Muscle of leg (tissue), 11 donors: ENCODE results near the gene VKORC1. TPM values are rescaled to one million over a fixed set of nuclear protein-coding genes. Genes with fewer than 3 reads are reported as not detected.

Source experiments
- DNase-seq: peaks from one replicate; pipeline ENCODE4 v3.0.0; 2013
- H3K27ac ChIP-seq: one replicate; pipeline ENCODE4 v1.5.1; 2013; ENCODE audit warnings: mild to moderate bottlenecking, low read length, control low read depth
- H3K27me3 ChIP-seq: one replicate; pipeline ENCODE4 v1.6.1; 2013; ENCODE audit warnings: low read length; ENCODE audit not compliant: control insufficient read depth, insufficient read depth
- H3K36me3 ChIP-seq: one replicate; pipeline ENCODE4 v1.6.1; 2013; ENCODE audit warnings: low read length; ENCODE audit not compliant: control insufficient read depth, insufficient read depth
- H3K4me1 ChIP-seq: one replicate; pipeline ENCODE4 v1.6.1; 2013; ENCODE audit warnings: low read length; ENCODE audit not compliant: control insufficient read depth, insufficient read depth
- H3K4me3 ChIP-seq: one replicate; pipeline ENCODE4 v1.5.1; 2013; ENCODE audit warnings: low read length, control low read depth
- H3K9me3 ChIP-seq: replicated peaks from 2 replicates; pipeline ENCODE4 v1.6.1; 2013; ENCODE audit warnings: low read depth, low read length; ENCODE audit not compliant: control insufficient read depth
- WGBS: methylation state at CpG from one replicate; pipeline ENCODE4 v1.1.5; 2013; ENCODE audit warnings: missing lambda C conversion rate; ENCODE audit not compliant: insufficient coverage; 5-methylcytosine and 5-hydroxymethylcytosine counted together
- polyA plus RNA-seq, 8 donors: library from polyadenylated mRNA; unstranded; fragments of 120-200 nt; gene quantifications; one replicate each; pipeline versions ENCODE4 v1.2.1 to v1.2.3, GENCODE V29; 2013; ENCODE audit warnings: inconsistent platforms in 1 of 8, low replicate concordance in 1 of 8; ENCODE audit not compliant: insufficient read length in 8 of 8, insufficient read depth in 1 of 8
- total RNA-seq: library from RNA; stranded (reverse); fragments of 120-200 nt; gene quantifications from one replicate; pipeline ENCODE4 v1.2.4, GENCODE V29; 2013

The VKORC1 gene
- total and polyA plus RNA-seq, 9 donors, result 39.6 to 75.2 (median 61.3) TPM

DNA sequence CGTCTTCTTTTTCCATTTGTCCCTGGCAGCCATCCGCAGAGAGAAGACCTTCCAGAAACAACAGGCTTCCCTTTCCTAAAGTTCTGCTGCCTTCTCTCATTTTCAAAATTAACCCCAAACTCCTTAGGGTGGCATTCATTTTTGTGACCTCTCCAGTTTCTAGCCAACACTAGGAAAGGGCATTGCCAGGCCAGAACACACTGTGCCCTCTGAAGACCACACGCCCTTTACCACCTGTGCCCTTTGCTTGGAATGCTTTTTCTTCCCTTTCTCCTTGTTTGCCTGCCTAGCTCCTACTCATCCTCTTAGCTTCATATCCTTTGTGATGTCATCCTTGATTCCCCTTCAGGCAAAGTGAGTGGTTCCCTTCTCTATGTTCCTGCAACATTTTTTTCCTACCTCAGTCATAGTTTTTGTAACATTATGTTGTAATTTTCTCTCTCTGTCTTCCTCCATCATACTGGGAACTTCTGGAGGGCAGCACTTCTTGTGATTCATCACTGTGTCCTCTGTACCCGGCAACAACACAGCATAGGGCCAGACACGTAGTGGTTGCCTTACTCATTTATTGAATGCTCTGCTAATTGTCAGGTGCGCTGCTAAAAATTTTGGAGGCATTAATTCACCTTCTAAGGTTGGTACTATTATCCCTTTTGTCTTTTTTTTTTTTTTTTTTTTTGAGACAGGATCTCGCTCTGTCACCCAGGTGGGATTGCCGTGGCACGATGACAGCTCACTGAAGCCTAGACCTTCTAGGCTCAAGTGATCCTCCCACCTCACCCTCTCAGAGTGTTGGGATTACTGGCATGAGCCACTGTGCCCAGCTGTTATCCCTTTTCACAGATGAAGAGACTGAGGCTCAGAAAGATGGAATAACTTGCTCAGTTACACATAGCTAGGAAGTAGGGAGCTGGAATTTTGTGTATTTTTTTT, 23.9 kb upstream of the VKORC1 start:
- Histone ChIP-seq H3K4me1 (peaks cover 15% of the 10 kb centered on the region), H3K4me3 (peak overlapping the region; percentile 72), H3K27me3 (no peaks in the 10 kb centered on the region), H3K27ac (peak overlapping the region; percentile 97), H3K9me3 (no peaks in the 10 kb centered on the region), H3K36me3 (peaks cover 43% of the 10 kb centered on the region)
- peak; percentile 5 for DNase-seq
- WGBS, result 32% methylated on average over 4 of the region's 9 CpGs

DNA sequence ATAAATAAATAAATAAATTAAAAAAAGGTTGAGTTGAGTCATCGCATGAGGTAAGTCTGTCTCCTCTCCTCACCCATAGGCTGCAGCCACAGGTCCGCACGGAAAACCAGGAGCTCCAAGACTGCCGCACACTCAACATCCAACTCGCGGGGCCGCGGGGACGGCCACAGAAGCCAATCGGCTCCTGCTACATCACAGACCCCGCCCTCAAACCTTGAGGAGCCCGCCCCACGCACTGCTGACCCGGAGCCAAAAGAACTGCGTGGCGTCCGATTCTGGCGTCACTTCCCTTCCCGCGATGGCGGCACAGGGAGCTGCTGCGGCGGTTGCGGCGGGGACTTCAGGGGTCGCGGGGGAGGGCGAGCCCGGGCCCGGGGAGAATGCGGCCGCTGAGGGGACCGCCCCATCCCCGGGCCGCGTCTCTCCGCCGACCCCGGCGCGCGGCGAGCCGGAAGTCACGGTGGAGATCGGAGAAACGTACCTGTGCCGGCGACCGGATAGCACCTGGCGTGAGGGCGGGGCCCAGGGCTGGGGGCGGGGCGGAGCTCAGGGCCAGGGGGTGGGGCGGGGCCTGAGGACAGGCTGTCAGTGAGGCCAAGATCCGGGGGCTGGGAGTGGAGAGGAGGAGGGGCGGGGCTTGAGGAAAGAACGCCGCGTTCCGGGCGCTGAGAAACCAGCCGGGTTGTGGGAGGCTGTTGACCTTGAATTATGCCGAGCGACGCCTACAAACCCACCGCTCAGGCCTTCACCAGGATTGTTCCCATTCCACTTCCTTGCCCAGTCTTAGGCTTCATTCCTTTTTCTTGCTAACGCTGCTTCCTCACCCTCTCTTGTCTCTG, 23.0 kb upstream of the VKORC1 start, which contains the start of gene KAT8:
TSS of gene KAT8 (plus strand) at position 281 of the 839 bp plus-strand sequence. CDS start at position 299, 18 bp downstream.
- peak within 1 kb of the TSS; percentile 72 for H3K4me3 ChIP-seq
- peak within 1 kb of the TSS; percentile 97 for H3K27ac ChIP-seq
- peak; percentile 99 for DNase-seq
- H3K36me3 ChIP-seq, result peaks cover 42% of the 10 kb centered on the region
- H3K4me1 ChIP-seq, result peaks cover 15% of the 10 kb centered on the region
- WGBS, result under 1% methylated on average over 41 of the region's 68 CpGs
- no peaks in the 10 kb centered on the region for H3K27me3 ChIP-seq
- H3K9me3 ChIP-seq, result no peaks in the 10 kb centered on the region

DNA sequence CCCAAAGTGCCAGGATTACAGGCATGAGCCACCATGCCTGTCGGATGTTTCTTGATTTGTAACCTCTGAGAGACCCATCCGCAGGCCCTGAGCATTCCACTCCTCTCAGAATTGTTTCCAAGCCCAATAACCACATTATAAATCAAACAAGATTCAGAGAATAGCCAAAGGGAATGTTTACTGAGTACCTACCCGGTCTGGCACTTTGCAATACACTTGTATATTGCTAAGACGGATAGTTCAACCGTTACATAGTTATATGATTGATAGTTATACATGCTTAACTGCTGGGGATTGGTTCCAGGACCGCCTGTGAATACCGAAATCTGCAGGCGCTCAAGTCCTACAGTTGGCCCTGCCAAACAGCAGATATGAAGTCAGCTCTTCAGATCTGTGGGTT, 19.9 kb upstream of the VKORC1 start:
- Histone ChIP-seq H3K36me3 (peaks cover 45% of the 10 kb centered on the region), H3K27me3 (no peaks in the 10 kb centered on the region), H3K4me3 (no peak overlapping the region), H3K27ac (no peak overlapping the region), H3K9me3 (no peaks in the 10 kb centered on the region), H3K4me1 (peaks cover 24% of the 10 kb centered on the region)
- WGBS, result 100% methylated on average over 2 of the region's 8 CpGs
- no peak for DNase-seq

DNA sequence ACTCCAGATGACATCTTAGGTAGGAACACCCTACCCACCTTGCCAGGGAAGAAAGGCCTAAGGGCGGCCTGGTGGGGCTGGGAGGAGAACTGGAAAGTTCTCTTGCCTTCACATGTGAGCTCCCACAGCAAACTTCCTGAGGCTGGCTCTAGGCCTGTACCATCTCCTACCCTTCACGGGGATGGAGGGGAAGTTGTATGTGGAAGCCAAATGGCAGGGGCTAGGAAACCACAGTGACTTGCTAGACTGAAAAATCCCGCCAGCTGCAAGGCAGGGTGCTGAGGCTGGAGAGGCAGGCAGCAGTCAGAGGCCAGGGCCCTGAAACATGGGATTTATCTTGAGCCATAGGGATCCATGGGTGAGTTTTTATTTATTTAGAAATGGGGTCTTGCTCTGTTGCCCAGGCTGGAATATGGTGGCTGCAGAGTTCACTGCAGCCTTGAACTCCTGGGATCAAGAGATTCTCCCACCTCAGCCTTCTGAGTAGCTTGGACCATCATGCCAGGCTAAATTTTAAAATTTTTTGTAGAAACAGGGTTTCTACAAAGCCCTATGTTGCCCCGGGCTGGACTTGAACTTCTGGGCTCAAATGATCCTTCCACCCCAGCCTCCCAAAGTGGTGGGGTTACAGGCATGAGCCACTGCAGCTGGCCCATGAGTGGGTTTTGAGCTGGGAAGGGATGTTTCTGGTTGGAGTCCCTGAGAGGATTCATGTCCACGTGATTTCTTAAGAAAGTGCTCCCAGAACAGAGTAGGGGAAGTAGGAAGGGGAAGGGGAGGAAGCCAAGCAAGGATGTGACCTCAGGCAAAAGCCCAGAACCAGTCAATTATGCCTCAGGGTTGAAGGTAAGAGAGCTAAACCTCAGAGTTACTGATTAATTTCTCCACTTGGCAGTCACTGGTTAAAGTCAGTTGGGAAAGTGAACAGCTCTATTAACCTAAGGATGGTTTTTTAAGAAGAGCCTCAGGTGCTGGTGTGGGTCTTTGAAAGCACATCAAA, 18.8 kb upstream of the VKORC1 start:
- Histone ChIP-seq H3K27me3 (no peaks in the 10 kb centered on the region), H3K4me3 (no peak overlapping the region), H3K36me3 (peaks cover 43% of the 10 kb centered on the region), H3K27ac (peak overlapping the region; percentile 49), H3K9me3 (no peaks in the 10 kb centered on the region), H3K4me1 (peaks cover 28% of the 10 kb centered on the region)
- peak; percentile 60 for DNase-seq
- 53% methylated on average over 2 of the region's 5 CpGs for WGBS

DNA sequence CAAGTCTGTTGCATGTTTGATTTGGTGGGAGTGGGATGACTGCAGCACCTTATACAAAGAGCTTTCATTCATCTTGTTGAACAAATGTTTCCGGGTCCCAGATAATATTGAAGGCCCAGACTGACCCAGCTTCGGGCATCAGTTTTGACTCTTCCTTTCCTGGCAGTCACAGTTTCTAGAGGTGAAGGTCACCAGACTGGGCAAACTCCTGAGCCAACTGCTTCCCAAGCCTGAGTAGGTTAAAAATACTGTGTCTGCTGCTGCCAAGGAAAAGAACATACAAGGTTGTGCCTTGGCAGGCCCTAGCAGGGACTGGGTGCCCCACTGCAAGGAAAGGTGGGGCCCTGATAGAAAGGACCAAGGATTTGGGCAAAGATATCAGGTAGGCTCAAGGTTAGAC, 18.1 kb upstream of the VKORC1 start:
- DNase-seq, result no peak
- 100% methylated on average over 1 of the region's 2 CpGs for WGBS
- no peaks in the 10 kb centered on the region for H3K27me3 ChIP-seq
- no peak overlapping the region for H3K4me3 ChIP-seq
- H3K36me3 ChIP-seq, result peaks cover 43% of the 10 kb centered on the region
- H3K27ac ChIP-seq, result peak overlapping the region; percentile 20
- peaks cover 27% of the 10 kb centered on the region for H3K4me1 ChIP-seq
- H3K9me3 ChIP-seq, result no peaks in the 10 kb centered on the region

DNA sequence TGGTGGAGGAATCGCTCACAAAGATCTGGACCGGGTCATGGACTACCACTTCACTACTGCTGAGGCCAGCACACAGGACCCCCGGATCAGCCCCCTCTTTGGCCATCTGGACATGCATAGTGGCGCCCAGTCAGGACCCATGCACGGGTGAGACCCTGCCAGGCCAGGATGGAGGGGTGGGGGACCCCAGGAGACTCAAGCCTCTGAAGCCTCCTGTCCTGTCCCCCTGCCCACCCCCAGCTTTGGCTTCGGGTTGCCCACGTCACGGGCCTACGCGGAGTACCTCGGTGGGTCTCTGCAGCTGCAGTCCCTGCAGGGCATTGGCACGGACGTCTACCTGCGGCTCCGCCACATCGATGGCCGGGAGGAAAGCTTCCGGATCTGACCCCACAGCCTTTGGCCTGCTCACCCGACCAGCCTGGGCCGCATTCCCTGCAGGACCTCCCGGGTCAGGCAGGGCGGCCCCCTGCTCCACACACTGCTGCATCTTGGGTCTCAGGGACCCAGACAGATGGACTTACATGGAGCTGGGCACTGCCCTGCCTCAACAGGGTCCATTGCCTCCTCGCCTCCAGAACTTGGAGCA, 17.4 kb upstream of the VKORC1 start:
- H3K4me1 ChIP-seq, result peaks cover 26% of the 10 kb centered on the region
- H3K27ac ChIP-seq, result no peak overlapping the region
- peak; percentile 7 for DNase-seq
- H3K36me3 ChIP-seq, result peaks cover 43% of the 10 kb centered on the region
- H3K4me3 ChIP-seq, result no peak overlapping the region
- no peaks in the 10 kb centered on the region for H3K9me3 ChIP-seq
- 96% methylated on average over 21 of the region's 23 CpGs for WGBS
- H3K27me3 ChIP-seq, result no peaks in the 10 kb centered on the region

DNA sequence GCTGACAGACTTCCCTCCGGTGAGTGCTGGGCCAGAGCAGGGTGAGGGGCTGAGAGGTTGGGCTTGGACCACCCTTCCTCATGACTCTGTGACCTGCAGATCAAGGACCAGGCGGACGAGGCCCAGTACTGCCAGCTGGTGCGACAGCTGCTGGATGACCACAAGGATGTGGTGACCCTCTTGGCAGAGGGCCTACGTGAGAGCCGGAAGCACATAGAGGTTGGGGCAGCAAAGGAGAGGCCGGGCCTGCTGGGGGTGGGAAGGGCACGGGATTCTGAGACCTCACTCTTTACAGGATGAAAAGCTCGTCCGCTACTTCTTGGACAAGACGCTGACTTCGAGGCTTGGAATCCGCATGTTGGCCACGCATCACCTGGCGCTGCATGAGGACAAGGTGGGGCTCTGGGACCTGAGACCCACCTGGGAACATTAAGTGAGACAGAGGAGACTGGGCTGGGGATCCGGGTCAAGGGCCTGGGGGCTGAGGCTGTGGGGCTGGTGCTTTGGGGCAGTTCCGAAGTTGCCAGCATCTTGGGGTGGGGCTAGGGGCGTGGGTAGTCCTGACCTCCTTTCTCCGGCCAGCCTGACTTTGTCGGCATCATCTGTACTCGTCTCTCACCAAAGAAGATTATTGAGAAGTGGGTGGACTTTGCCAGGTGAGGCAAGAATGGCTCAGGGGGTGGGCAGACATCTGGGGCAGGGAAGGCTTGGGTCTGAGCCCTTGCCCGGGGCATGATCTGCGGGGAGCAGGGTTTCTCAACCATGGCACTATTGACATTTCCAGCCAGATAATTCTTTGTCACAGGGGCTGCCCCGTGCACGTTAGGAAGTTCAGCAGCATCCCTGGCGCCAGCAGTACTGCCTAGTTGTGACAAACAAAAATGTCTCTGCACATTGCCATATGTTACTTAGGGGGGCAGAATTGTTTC, 15.8 kb upstream of the VKORC1 start:
- Histone ChIP-seq H3K9me3 (no peaks in the 10 kb centered on the region), H3K27ac (no peak overlapping the region), H3K27me3 (no peaks in the 10 kb centered on the region), H3K4me3 (no peak overlapping the region), H3K4me1 (peaks cover 27% of the 10 kb centered on the region), H3K36me3 (peaks cover 43% of the 10 kb centered on the region)
- WGBS, result 85% methylated on average over 19 of the region's 26 CpGs
- peak; percentile 44 for DNase-seq

DNA sequence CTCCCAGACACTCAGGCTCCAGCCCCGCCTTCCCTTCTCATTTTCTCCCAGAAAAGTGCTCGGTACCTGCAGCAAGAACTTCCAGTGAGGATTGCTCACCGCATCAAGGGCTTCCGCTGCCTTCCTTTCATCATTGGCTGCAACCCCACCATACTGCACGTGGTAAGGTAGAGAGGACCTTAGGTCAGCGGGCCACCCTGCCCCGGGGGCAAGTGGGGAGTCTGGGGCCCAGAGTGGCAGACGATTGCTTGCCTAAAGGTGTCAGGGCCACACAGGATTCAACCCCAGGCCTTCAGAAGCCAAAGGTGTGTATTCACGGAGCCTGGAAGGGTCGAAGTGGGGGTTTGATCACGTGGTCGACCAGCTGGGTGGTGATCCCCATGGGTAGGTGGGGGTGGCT, 15.0 kb upstream of the VKORC1 start:
- Histone ChIP-seq H3K9me3 (no peaks in the 10 kb centered on the region), H3K27me3 (no peaks in the 10 kb centered on the region), H3K36me3 (peaks cover 43% of the 10 kb centered on the region), H3K4me1 (peaks cover 27% of the 10 kb centered on the region), H3K4me3 (no peak overlapping the region), H3K27ac (no peak overlapping the region)
- WGBS, result 93% methylated on average over 8 of the region's 12 CpGs
- DNase-seq, result no peak
